UCSD-AML1 (cell line): ENCODE results near the gene OTOG.

Experiments
- DNase-seq: peaks from one replicate; lab custom pipeline; 2025; ENCODE audit not compliant: unreplicated experiment; lab: John Stamatoyannopoulos, UW

Gene OTOG, protein sequence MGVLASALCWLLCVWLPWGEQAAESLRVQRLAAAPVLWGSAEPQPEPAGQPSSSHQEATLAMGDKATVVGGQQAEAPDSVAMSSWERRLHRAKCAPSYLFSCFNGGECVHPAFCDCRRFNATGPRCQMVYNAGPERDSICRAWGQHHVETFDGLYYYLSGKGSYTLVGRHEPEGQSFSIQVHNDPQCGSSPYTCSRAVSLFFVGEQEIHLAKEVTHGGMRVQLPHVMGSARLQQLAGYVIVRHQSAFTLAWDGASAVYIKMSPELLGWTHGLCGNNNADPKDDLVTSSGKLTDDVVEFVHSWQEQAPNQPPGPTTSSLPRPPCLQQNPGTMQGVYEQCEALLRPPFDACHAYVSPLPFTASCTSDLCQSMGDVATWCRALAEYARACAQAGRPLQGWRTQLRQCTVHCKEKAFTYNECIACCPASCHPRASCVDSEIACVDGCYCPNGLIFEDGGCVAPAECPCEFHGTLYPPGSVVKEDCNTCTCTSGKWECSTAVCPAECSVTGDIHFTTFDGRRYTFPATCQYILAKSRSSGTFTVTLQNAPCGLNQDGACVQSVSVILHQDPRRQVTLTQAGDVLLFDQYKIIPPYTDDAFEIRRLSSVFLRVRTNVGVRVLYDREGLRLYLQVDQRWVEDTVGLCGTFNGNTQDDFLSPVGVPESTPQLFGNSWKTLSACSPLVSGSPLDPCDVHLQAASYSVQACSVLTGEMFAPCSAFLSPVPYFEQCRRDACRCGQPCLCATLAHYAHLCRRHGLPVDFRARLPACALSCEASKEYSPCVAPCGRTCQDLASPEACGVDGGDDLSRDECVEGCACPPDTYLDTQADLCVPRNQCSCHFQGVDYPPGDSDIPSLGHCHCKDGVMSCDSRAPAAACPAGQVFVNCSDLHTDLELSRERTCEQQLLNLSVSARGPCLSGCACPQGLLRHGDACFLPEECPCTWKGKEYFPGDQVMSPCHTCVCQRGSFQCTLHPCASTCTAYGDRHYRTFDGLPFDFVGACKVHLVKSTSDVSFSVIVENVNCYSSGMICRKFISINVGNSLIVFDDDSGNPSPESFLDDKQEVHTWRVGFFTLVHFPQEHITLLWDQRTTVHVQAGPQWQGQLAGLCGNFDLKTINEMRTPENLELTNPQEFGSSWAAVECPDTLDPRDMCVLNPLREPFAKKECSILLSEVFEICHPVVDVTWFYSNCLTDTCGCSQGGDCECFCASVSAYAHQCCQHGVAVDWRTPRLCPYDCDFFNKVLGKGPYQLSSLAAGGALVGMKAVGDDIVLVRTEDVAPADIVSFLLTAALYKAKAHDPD (N-terminal part only)

DNA sequence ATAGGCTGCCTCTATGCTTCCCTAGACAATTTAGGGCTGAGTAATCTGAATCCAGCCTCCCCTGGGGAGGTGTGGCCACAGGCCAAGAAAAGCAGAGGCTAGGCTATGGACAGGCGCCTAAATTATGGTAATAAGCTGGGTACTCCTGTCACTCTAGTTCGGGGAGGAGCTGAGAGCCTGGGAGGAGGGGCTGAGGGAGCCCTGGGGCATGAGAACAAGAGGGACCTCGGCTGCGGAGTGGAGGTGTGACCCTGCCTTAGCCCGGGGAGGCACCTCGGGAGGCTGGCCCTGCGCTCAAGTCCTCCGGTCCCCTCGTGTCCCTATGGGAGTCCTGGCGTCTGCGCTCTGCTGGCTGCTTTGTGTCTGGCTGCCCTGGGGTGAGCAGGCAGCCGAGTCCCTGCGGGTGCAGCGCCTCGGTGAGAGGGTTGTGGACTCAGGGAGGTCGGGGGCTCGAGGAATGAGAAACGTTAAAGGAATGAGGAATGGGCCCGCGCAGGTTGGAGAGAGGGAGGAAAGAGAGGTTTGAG lies at the start of gene OTOG:
Gene OTOG, plus strand, starts transcription at position 209 of the 527 bp plus-strand sequence. Its CDS starts 114 bp downstream, at position 323.
- no peak for DNase-seq

DNA sequence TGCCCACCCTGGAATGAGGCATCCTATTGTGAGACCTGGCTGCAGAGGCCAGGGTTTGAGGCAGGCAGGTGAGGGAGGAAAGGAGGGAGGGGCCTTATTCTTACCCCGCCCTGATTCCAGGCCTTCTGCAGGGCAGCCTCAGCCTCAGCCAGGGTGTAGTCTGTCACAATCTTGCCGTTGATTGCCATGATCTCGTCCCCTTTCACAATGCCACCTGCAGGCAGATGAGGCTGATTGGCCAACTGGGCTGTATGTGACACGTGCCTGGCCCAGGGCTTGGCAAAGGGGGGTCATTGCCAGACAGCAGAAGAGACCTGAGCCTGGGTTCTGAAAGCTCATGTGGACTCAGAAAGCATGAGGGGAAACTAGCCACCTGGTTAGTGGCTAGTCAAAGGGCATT lies 49.0 kb upstream of the OTOG start:
- no peak for DNase-seq

DNA sequence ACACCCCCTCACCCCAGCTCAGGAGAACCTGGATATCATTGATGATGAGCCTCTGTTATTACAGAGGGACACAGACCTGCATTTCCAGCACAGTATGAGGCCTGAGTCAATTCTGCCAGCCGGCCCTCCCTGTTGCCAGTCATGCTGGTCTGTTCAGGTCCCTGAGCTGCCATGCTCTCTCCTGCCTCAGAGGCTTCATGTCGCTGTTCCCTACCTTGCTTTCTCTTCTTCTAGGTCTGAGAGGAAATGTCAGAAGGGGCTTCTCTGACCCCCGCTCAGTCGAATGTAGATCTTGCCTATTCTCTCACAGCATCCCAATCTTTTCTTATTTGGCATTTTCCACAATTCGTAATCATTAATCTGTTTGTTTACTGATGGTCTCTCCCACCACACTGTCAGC lies 48.6 kb upstream of the OTOG start:
- no peak for DNase-seq

DNA sequence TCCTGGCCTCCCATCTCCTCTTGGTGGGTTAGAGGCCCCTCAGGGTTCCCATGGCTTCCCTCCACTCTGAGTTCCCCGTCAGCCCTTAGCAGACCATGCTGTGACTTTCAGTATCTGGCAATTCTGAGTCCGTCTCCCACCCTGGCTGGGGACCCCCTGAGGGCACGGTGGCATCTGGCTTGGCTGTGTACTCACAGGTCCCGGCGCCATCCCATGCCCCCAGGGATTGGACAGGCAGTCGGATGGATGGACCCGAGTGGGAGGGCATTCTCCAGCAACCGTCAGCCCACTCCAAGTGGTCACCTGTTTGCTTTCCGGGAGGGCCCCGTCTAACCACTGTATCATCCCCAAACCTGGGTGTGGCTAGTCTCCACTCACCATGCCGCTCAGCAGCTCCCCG lies 46.4 kb upstream of the OTOG start:
- no peak for DNase-seq

DNA sequence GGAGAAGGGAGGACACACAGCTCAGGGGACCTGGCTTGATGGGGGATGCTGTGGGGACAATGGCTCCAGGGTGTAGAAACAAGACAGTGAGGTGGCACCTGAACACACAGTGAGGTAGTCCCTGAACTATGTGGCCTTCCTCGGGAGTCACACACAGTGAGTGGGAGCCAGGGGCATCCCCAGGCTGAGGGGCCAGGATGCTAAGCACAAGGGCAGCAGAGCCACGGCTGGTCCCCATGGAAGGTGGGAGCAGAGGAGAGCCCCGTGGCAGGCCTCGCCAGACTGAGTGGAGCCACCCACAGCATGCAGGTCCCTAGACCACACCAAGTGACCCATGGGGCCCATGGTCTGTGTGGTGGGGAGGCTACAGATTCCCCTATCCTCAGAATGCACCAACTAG lies 44.4 kb upstream of the OTOG start:
- DNase-seq: no peak

DNA sequence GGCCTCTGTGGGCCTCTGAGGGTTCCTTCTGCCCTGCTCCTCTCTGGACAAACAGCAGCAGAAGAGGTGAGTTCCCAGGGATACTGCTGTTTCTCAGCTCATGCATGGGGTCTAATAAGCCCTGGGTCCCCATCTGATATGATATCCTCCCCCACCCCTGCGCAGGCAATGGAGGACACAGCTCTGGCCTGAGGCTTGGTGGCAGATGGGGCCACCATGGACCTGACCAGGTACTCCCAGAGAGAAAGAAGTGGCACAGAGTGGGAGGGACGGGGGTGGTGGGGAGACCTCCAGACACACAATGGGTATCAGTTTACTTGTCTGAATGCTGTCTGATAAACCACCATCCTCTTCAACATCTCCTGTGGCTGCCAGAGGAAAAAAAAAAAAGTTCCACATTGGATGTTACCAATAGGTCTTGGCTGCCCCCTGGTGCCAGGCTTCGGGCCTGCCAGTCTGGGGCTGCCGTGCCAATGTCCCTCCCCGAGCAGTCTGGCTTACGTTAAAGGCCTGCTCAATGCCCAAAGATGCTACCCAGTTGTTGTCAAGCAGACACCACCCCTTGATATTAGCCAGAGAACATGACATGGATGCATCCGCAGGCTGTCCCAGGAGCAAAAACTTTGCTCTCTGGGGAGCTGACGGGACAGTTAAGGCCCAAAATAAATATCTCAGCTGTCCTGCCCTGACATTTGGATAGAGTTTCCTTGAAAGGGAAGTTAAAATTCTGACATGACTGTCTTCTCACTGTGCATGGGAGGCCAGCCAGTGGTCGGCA lies 42.5 kb upstream of the OTOG start:
- DNase-seq: peak; percentile 75

DNA sequence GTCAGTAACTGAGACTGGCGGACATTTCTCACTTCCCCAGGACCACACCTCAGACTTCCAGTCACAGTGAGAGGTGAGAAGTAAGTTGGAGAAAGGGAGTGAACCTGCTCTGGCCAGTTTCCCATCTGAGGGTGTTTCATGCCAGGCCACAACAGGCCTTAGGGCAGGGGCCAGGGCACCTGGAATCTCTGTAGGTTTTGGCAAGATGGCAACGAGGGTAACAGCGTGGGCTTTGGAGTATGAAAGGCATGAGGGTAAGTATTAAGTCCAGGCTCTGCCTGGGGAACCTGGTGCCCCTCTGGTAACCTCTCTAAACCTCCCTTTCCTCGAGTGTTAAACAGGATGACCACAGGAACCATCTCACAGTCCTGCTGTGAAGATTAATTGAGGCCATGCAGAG lies 41.9 kb upstream of the OTOG start:
- DNase-seq: no peak

DNA sequence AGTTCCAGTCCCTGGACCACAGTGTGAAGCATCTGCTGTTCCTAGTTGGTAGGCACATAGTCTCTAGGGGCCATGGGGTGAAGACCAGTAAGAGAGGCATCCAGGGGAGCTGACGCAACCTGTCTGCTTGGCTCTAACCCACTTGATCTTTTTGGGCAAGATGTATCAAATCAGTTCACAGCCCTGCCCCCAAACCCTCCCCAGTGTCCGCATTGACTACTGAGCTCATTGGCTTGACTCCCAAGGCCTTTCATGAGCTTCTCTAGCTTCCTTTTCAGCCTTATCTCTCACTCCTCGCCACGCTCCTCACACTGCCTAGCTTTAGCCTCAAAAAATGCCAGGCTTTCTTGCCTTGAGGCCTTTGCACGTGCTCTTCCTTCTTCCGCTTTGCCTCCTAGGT lies 40.7 kb upstream of the OTOG start:
- DNase-seq: no peak

DNA sequence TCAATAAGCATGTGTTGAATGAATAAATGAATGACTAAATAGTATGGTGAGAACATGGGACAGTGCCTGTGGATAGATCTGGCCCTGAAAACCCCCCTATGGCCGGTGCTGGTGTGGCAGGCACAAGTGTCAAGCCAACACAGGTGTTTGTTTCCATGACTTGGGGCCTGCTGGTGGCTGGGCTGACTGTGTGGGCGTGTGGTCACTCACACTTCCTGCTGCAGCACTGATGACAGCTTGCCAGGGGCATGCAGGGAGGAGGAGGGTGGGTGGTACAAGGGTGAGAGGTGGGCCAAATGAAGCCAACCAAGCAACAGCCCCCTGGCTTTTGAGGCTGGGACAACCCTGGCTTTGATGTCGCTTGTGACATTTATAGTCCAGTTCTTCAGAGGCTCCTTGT lies 40.1 kb upstream of the OTOG start:
- DNase-seq: no peak

DNA sequence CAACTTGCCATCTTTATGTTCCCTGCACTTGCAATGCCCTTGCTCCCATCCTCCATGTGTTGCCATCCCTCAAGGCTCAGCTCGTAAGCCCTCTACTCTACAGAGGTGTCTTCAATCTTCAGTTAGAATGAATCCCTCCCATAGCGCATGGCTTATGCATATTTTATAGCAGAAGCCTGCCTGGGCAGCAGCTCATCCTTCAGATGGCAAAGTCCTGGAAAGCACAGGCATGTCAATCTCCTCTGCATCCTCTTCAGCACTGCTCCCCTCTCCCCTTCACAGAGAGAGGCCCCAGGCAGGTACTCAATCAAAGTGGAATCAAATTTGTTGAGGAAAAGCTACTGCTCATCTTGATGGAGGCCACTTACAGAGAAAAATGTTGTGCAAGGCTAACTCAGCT lies 39.3 kb upstream of the OTOG start:
- DNase-seq: no peak

DNA sequence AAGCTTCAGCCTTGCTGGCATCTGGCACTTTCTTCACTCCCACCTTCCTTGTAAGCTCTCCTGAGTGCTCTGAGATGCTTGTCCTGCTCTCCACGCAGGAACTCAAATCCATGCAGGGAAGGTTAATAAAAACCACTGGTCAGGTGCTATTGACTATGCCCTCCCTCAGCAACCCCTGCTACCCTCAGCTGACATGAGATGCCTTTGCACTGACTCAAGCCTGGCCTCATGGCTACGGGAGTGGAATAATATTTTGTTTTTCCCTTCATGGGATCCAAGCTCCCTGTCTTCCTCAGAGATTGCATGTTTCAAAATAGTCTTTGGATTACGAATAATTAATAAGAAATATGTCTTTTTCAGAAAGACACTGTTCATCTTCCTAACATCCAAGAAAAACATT lies 38.8 kb upstream of the OTOG start:
- no peak for DNase-seq

DNA sequence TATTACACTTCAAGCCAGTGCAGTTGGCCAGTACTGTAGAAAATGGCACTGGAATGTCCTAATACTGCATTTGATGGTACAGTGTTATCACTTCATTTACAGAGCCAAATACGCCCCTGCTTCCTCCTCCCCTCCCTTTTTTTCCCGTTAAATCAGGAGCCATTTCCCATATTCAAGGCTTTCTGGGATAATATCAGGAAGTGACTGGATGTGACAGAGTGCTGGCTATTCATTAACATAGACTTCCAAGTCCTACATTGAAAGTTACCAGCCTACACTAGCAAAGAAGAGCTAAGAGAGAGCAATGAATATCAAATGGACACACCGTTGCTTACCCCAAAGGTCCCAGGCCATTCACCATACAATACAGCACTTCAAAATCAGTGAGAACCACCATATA lies 38.3 kb upstream of the OTOG start:
- DNase-seq: no peak

DNA sequence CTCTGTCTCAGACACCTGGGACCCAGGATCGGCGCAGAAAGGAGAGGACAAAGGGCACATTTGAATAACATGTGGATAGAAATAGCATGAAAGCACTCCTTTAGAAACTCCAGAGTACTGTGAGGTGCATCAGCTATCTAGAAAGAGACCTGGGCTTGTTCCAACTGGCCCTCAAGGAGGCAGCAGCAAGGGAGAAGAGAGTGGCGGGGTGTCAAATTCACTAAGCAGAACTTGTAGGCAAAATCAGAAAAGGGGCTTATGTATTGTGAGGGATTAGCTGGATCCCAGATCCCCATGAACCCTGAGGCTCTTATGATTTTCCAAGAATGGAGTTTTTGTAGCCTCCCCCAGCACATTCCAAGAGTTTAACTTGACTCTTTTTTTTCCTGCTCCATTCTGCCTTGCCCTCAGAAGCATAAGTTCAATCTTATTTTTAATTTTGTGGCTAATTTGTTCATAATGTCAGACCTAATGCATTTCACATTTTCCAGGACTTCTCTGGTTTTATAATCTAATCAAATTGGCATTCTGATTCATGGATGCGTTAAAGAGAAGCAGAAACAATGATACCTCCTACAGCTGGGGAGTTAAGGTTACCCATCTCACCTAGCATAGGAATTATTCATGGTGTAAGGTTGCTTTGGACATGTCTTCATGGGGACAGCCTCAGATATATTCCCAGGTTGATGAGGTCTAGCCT lies 36.4 kb upstream of the OTOG start:
- DNase-seq: no peak

DNA sequence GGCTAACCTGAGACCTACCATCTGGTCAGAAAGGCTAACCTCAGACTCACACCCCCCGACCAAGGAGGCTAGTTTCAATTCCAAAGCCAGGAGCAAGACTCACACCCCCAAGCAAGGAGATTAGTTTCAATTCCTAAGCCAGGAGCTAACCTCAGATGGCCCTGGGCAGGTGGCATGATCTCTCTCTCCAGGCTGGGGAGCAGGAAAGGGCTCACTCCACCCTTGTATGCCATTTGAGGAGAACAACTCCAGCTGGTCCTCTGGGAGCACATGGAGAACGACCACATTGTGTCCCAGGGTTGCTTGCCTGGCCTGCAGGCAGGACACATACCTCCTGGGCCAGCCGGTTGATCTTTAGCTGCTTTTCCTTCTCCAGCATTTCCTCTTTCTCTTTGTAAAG lies 35.5 kb upstream of the OTOG start:
- DNase-seq: no peak

DNA sequence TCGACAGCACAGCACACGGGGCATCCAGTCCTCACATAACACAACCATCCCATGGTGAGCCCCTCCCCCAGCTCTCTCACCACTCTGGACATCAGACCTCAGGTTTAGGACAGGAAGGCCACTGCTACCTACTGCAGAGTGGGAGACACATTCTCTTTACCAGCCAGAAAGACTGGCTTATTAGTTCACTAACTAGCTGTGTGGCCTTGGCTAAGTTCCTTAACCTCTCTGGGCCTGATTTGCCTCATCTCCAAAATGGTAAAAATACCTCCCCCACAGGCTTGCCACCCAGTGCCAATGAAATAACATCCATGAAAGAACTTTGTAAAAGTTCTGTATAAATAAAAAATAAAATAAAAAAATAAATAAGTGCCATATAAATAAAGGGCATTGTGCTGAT lies 35.0 kb upstream of the OTOG start:
- DNase-seq: no peak

DNA sequence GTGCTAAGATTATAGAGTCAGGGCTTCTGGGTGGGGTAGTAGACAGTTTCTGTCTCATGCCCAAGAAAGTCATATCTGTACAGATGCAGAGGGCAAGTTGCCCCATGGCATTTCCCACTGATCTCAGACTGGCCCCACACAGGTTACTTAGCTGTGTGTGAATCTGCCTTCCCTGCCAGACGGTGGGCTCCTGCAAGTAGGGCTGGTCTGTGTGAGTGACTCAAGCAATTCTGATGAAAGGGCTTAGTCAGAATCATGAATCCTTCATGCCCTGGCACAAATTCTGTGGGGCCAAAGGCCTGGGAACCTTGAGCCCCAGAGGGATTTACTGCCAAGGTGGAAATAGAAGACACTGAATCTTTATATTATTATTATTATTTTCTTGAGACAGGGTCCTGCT lies 33.2 kb upstream of the OTOG start:
- no peak for DNase-seq

DNA sequence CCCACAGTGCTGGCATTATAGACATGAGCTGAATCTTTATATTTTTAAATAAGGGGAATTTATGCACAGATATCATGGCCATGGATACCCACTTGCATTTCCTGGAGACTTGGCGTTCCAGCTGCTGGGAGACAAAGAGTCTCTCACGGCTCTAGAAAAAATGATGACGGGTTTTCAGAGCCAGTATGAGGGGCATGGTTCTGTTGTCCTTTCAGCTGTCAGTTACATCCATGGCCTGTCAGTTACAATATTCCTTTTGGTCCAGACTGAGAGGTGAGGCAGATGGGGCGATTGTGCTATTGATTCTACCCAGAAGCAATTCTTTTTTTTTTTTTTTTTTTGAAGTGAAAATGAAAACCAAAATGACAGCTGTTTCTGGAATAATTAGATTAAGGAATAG lies 32.6 kb upstream of the OTOG start:
- DNase-seq: no peak

DNA sequence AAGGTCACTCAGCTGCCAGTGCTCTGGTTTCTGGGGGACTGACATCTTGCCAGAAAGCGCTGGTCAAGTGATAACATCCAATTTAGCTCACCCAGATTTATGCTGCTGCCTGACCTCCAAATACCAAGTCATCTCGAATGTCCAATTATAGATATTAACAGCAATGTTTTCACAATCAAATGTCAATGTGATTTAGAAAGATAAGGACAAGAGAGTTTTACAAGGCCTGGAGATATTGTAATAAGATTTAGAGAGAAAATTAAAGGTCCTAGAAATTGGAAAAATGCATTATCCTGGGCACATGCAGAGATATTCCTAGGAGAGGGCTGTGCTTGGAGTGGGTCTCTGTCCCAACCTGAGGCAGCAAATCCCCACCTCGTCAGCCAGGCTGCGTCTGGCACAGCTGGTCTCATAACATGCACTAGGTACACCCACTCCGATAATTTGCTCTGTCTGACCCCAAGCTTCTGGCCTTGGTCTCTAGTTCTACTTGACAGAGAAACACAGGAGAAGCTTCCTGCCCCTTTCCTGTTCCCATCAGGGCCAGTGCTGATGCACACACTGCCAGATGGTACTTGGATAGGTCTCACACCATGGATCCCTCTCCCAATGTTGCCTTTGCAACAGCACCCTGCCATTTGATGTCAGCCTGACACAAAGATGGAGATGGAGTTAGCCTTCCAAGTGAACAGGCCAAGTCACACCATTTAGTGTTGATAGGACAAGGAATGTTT lies 31.4 kb upstream of the OTOG start:
- no peak for DNase-seq

DNA sequence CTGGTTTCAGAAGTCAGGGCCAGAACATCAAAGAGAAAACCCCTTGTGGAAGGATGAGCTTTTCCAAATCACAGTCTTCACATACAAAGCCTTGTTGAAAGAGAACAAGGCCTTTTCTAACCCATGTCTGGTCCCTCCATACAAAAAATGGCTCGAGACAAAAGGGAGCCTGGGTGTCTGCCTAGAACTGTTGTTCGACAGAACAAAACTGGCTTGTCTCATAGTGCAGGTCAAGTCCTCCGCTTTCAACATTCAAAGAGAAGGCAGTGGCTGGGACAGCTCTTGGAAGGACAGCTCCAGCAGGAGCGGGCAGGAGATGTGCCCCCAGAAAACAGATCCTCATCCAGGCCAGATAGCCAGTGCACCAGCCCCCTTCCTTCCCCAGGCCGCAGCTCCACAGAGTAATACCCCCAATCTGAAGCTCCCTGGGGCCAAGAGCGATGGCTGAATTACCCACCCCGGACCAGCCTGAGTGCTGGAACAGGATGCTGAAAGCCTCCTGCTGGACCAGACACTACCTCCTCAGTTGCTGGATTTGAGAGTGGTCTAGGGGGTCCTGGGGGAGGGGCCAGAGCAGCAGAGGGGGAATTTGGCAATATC lies 30.4 kb upstream of the OTOG start:
- no peak for DNase-seq
